OCI-LY3 (cell line): ENCODE results near the gene CFAP45.
A peak's percentile ranks its signal among the peaks of the same experiment; 100 is the strongest.

Source experiments
- H2AFZ ChIP-seq: fragments of 200-600, 300-600 bp; shearing (Covaris generic); 2 replicates; pipeline ENCODE4 v1.6.0; 2014; ENCODE audit warnings: antibody characterized with exemption, low read depth, low read length
- H3K27ac ChIP-seq: fragments of 200-600, 300-600 bp; sonication (generic); 2 replicates; pipeline ENCODE4 v1.5.1; 2014; ENCODE audit warnings: mild to moderate bottlenecking, low read length, moderate library complexity, mixed read lengths
- H3K27me3 ChIP-seq: fragments of 200-600, 300-600 bp; sonication (generic); 2 replicates; pipeline ENCODE4 v1.6.1; 2014; ENCODE audit warnings: low read depth, low read length, mixed read lengths
- H3K36me3 ChIP-seq: fragments of 200-600, 300-600 bp; sonication (generic); replicated peaks from 2 replicates; pipeline ENCODE3; 2014; ENCODE audit warnings: low read depth, low read length, mixed read lengths
- H3K4me1 ChIP-seq: fragments of 300-600, 200-600 bp; sonication (generic); 2 replicates; pipeline ENCODE4 v1.6.1; 2014; ENCODE audit warnings: low read length, mixed read lengths
- H3K4me2 ChIP-seq: fragments of 200-600, 300-600 bp; sonication (generic); 2 replicates; pipeline ENCODE4 v1.6.1; 2014; ENCODE audit warnings: low read length, mixed read lengths
- H3K4me3 ChIP-seq: fragments of 300-600, 200-600 bp; sonication (generic); 2 replicates; pipeline ENCODE4 v1.5.1; 2014; ENCODE audit warnings: antibody characterized with exemption, mild to moderate bottlenecking, low read length, moderate library complexity
- H3K79me2 ChIP-seq: fragments of 300-600, 200-600 bp; shearing (Covaris generic); 2 replicates; pipeline ENCODE4 v1.6.1; 2014; ENCODE audit warnings: mild to moderate bottlenecking, low read length, mixed read lengths
- H3K9ac ChIP-seq: fragments of 300-600, 200-600 bp; shearing (Covaris generic); 2 replicates; pipeline ENCODE4 v1.6.0; 2014; ENCODE audit warnings: mild to moderate bottlenecking, low read length, moderate library complexity
- H3K9me3 ChIP-seq: fragments of 200-600, 300-600 bp; shearing (Covaris generic); 2 replicates; pipeline ENCODE4 v1.6.1; 2014; ENCODE audit warnings: low read length, mixed read lengths; ENCODE audit not compliant: insufficient read depth
- H4K20me1 ChIP-seq: fragments of 200-600, 300-600 bp; sonication (generic); 2 replicates; pipeline ENCODE4 v1.6.1; 2016; ENCODE audit warnings: low read length, mixed read lengths; ENCODE audit not compliant: insufficient read depth
- EZH2phosphoT487 ChIP-seq: fragments of 200-600 bp; shearing (Covaris generic); IDR thresholded peaks from 2 replicates; pipeline ENCODE4 v1.6.1; 2018; ENCODE audit warnings: antibody characterized with exemption, mixed run types, low read depth
- TF ChIP-seq, protein P1 (sequence below): fragments of 200-600, 300-600 bp; sonication (generic); IDR thresholded peaks from 2 replicates; pipeline ENCODE4 v1.5.1; 2014; ENCODE audit warnings: antibody characterized with exemption, low read length, low read depth

The CFAP45 gene

DNA sequence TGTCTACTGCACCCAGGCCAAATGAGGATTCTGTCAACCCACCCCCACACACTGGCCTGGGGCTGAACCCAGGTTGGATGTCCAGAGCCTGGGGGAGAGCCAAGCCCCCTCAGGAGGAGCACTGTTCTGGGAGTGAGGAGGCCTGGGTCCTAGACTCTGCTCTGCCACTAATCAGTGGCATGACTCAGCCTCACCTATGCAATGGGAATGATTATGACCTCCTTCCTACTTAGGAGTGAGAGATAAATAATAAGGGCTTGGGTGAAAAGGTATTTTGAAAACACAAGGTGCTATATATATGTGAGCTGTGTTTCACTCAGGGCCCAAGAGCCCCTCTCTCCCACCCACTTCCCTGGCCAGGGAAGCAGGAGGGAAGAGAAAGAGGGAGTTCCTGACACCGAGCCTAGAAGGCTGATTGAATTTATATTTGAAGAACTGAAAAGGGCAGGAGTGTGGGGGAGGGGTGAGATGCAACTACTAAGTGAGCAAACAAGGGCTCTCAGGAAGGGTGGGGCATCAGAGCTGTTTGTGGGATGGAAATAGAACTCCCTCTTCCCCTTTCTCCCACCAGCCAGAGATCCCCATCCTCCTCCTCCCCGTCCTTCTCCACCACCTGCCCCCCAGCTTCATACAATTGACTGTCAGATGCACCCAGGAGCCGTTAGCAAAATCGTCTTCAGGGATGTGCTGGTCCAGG is 37.2 kb upstream of the CFAP45 start:
- Histone ChIP-seq H2AFZ (no peak overlapping the region), H3K79me2 (no peaks in the 10 kb centered on the region), H3K27ac (peak overlapping the region; percentile 2; the same call in 1 of the 2 replicates), H3K27me3 (peaks cover 15% of the 10 kb centered on the region; the same call in 1 of the 2 replicates), H3K9ac (peak overlapping the region; percentile 50; the same call in 1 of the 2 replicates), H3K4me3 (peak overlapping the region; percentile 56), H4K20me1 (peaks cover 5% of the 10 kb centered on the region), H3K4me2 (peak overlapping the region; percentile 91), H3K36me3 (no peaks in the 10 kb centered on the region), H3K9me3 (no peaks in the 10 kb centered on the region), H3K4me1 (peaks cover 56% of the 10 kb centered on the region)
- TF ChIP-seq, protein P1, sequence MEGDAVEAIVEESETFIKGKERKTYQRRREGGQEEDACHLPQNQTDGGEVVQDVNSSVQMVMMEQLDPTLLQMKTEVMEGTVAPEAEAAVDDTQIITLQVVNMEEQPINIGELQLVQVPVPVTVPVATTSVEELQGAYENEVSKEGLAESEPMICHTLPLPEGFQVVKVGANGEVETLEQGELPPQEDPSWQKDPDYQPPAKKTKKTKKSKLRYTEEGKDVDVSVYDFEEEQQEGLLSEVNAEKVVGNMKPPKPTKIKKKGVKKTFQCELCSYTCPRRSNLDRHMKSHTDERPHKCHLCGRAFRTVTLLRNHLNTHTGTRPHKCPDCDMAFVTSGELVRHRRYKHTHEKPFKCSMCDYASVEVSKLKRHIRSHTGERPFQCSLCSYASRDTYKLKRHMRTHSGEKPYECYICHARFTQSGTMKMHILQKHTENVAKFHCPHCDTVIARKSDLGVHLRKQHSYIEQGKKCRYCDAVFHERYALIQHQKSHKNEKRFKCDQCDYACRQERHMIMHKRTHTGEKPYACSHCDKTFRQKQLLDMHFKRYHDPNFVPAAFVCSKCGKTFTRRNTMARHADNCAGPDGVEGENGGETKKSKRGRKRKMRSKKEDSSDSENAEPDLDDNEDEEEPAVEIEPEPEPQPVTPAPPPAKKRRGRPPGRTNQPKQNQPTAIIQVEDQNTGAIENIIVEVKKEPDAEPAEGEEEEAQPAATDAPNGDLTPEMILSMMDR: no peak
- no peak for TF ChIP-seq EZH2phosphoT487

DNA sequence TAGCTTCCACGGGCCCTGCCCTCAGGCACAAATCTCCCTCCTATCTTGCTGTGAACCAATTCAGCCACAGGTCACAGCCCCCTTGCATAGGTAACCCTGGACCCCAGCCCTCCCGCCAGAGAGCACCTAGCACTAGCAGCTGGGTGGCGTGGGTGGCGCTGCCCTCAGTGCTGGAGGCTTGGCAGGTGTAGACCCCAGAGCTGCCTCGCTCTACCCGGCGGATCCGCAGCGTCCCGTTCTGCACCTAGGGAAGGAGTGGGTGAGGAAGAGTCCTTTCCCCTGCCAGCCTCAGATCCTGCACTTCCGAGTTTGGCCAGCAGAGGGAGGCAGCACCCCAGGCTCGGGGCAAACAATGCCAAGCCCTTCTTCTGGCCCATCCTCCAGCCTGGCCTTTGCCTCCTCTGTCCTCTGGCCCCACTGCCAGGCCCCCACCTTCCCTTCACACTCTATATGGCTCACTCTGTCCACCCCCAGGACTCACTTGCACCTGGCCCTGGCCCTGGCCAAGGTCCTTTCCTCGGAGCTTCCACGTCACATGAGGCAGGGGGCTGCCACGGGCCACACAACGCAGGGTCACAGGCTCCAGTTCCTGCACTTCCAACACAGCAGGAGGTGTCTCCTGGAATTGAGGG is 36.4 kb upstream of the CFAP45 start:
- peak overlapping the region; percentile 91 for H3K4me2 ChIP-seq
- no peaks in the 10 kb centered on the region for H3K79me2 ChIP-seq
- H3K9me3 ChIP-seq: no peaks in the 10 kb centered on the region
- peaks cover 15% of the 10 kb centered on the region; the same call in 1 of the 2 replicates for H3K27me3 ChIP-seq
- peaks cover 64% of the 10 kb centered on the region for H3K4me1 ChIP-seq
- H3K27ac ChIP-seq: no peak overlapping the region
- peak overlapping the region; percentile 56; the same call in 1 of the 2 replicates for H3K4me3 ChIP-seq
- peak overlapping the region; percentile 50; the same call in 1 of the 2 replicates for H3K9ac ChIP-seq
- TF ChIP-seq, protein P1: peak; percentile 94
- no peak for TF ChIP-seq EZH2phosphoT487
- H3K36me3 ChIP-seq: no peaks in the 10 kb centered on the region
- no peak overlapping the region for H2AFZ ChIP-seq
- H4K20me1 ChIP-seq: peaks cover 5% of the 10 kb centered on the region

- Histone ChIP-seq H3K27me3 (peaks cover 15% of the 10 kb centered on the region; the same call in 1 of the 2 replicates), H4K20me1 (peaks cover 5% of the 10 kb centered on the region), H3K4me1 (peaks cover 67% of the 10 kb centered on the region), H3K36me3 (no peaks in the 10 kb centered on the region), H3K9me3 (no peaks in the 10 kb centered on the region), H2AFZ (no peak overlapping the region), H3K9ac (no peak overlapping the region), H3K27ac (no peak overlapping the region), H3K4me2 (peak overlapping the region; percentile 91), H3K4me3 (peak overlapping the region; percentile 31; the same call in 1 of the 2 replicates), H3K79me2 (no peaks in the 10 kb centered on the region)
- no peak for TF ChIP-seq EZH2phosphoT487
- TF ChIP-seq, protein P1: no peak
These were observed 35.8 kb upstream of the CFAP45 start for GRCh38 chr1:159935719-159936272.

DNA sequence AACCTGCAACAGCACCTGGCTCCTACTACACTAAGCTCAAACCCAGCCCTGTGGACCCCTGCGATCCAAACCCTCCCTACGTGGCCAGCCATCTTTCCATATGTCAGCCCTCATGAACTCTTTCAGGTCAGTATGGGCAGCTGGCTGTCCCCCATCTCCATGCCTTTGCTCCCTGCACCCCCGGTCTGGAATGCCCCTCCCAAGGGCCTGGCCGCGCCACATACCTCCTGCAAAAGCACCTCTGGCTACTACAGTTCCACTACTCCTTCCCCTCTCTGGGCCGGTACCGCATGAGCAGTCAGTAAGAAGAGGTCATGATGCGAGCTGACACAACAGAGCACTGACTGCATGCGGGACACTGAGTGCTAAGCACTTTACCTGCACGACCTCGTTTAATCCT is 35.3 kb upstream of the CFAP45 start:
- peaks cover 15% of the 10 kb centered on the region; the same call in 1 of the 2 replicates for H3K27me3 ChIP-seq
- H3K4me3 ChIP-seq: no peak overlapping the region
- no peak overlapping the region for H3K9ac ChIP-seq
- no peaks in the 10 kb centered on the region for H3K36me3 ChIP-seq
- no peak for TF ChIP-seq EZH2phosphoT487
- TF ChIP-seq, protein P1: no peak
- H3K4me2 ChIP-seq: peak overlapping the region; percentile 16; the same call in 1 of the 2 replicates
- H3K4me1 ChIP-seq: peaks cover 67% of the 10 kb centered on the region
- peaks cover 5% of the 10 kb centered on the region for H4K20me1 ChIP-seq
- no peaks in the 10 kb centered on the region for H3K9me3 ChIP-seq
- no peaks in the 10 kb centered on the region for H3K79me2 ChIP-seq
- no peak overlapping the region for H3K27ac ChIP-seq
- H2AFZ ChIP-seq: no peak overlapping the region
